Cardiac fibroblast (primary cell): ENCODE data around the gene TADA1.
"Not testable (repeated sequence)": the region's sequence is repeated elsewhere in the genome, so short reads cannot be mapped to it uniquely, and the experiment has no call there.

ENCODE experiments used
- DNase-seq, 2 donors: peaks; one replicate each; pipeline versions ENCODE4 v3.0.0 to v3.0.0-alpha.2; 2010; ENCODE audit warnings: low read depth in 2 of 2
- H3K4me3 ChIP-seq, 2 donors: replicated peaks in 1 of 2; 1 replicate in 1 of 2; 2 replicates in 1 of 2; pipeline ENCODE4 v1.5.1; 2011; ENCODE audit warnings: low read depth in 2 of 2, low read length in 2 of 2, mild to moderate bottlenecking in 2 of 2, moderate library complexity in 1 of 2
- CTCF ChIP-seq: IDR thresholded peaks from one replicate; pipeline ENCODE4 v1.5.1; 2011; ENCODE audit warnings: low read depth, mild to moderate bottlenecking, low read length, inconsistent platforms

TADA1 gene

GRCh38 chr1:166882893-166883292 is 6.8 kb upstream of the TADA1 start:
- peak in 1 of 2 donors; percentile 13 for DNase-seq
- H3K4me3 ChIP-seq: no peak overlapping the region
- no peak for TF ChIP-seq CTCF

- not testable (repeated sequence) for H3K4me3 ChIP-seq, DNase-seq
These were observed 2.3 kb upstream of the TADA1 start for GRCh38 chr1:166878173-166878917.

GRCh38 chr1:166876540-166876838 is 425 bp upstream of the TADA1 start:
- peak overlapping the region; percentile 71 to 78 for H3K4me3 ChIP-seq
- DNase-seq: no peak
- peak; percentile 32 for TF ChIP-seq CTCF

- no peak for TF ChIP-seq CTCF
- DNase-seq: no peak
- H3K4me3 ChIP-seq: peak overlapping the region; percentile 71 to 78
These were observed 746 bp downstream of the TADA1 start for GRCh38 chr1:166875302-166875733.

- no peak for DNase-seq
- no peak for TF ChIP-seq CTCF
- no peak overlapping the region for H3K4me3 ChIP-seq
These were observed 1.6 kb downstream of the TADA1 start for GRCh38 chr1:166874464-166874863.

- no peak overlapping the region for H3K4me3 ChIP-seq
- DNase-seq: no peak
- TF ChIP-seq CTCF: no peak
These were observed 5.5 kb downstream of the TADA1 start for GRCh38 chr1:166870584-166870983.

GRCh38 chr1:166869318-166870099 is 6.6 kb downstream of the TADA1 start:
- H3K4me3 ChIP-seq: no peak overlapping the region
- DNase-seq: no peak
- TF ChIP-seq CTCF: no peak
